Calu3 (cell line): Measurements from ENCODE around the gene ARMC2. TPM values are rescaled to one million over a fixed set of nuclear protein-coding genes. Genes with fewer than 3 reads are reported as not detected.

Experiments
- BruUV-seq: library from RNA; stranded (reverse); fragments of 400-500 nt; replicated peaks from 2 replicates; lab custom pipeline; 2021; lab: Mats Ljungman, UMichigan
- CTCF ChIA-PET: fragments of 300-600 bp; sonication (Branson Sonifier 250); formaldehyde crosslinking; loops from one replicate; lab custom pipeline; 2022; ENCODE audit warnings: antibody characterized with exemption; lab: Charles Lee
- DNase-seq: peaks from one replicate; pipeline ENCODE4 v3.0.0; 2022
- H3K27ac Mint-ChIP-seq: one replicate; pipeline ENCODE4 v1.8.0; 2022; ENCODE audit warnings: mixed read lengths; ENCODE audit not compliant: unreplicated experiment
- H3K27me3 Mint-ChIP-seq: one replicate; pipeline ENCODE4 v1.8.0; 2022; ENCODE audit warnings: mixed read lengths; ENCODE audit not compliant: unreplicated experiment
- H3K36me3 Mint-ChIP-seq: one replicate; pipeline ENCODE4 v1.8.0; 2022; ENCODE audit warnings: mild to moderate bottlenecking, moderate library complexity, mixed read lengths; ENCODE audit not compliant: insufficient read depth, unreplicated experiment
- H3K4me1 Mint-ChIP-seq: one replicate; pipeline ENCODE4 v1.8.0; 2022; ENCODE audit warnings: mild to moderate bottlenecking, low read depth, mixed read lengths; ENCODE audit not compliant: unreplicated experiment
- H3K4me3 Mint-ChIP-seq: one replicate; pipeline ENCODE4 v1.8.0; 2022; ENCODE audit warnings: mild to moderate bottlenecking, low read depth, moderate library complexity, mixed read lengths; ENCODE audit not compliant: unreplicated experiment
- H3K9me3 Mint-ChIP-seq: one replicate; pipeline ENCODE4 v1.8.0; 2022; ENCODE audit warnings: low read depth, mixed read lengths; ENCODE audit not compliant: unreplicated experiment
- CTCF ChIP-seq: fragments of 200-600 bp; IDR thresholded peaks from one replicate; pipeline ENCODE4 v1.8.0; 2022; ENCODE audit warnings: antibody characterized with exemption; ENCODE audit not compliant: unreplicated experiment
- intact Hi-C: fragments of 100-400 bp; cut with micrococcal nuclease; formaldehyde crosslinking; loops from one replicate; pipeline ENCODE4 v1.10.0; 2022; ENCODE audit not compliant: unreplicated experiment
- total RNA-seq: library from RNA; stranded (reverse); gene quantifications from 2 replicates; pipeline ENCODE4 v1.2.3, GENCODE V29; 2022

ARMC2 gene
- total RNA-seq, 1 experiment from 2014 or later: 7.1 TPM

- Mint-ChIP-seq H3K9me3 (no peaks in the 10 kb centered on the region), H3K4me1 (peaks cover 17% of the 10 kb centered on the region), H3K4me3 (no peak overlapping the region), H3K36me3 (no peaks in the 10 kb centered on the region), H3K27ac (peak overlapping the region; percentile 37), H3K27me3 (no peaks in the 10 kb centered on the region)
- intact Hi-C loops: no loop called here
- TF ChIP-seq CTCF: no peak
- no peak for DNase-seq
- no TSS peak for BruUV-seq
- CTCF ChIA-PET: interaction anchor here (0.6 to 0.8 kb wide), 2 partner anchors 19 to 60 kb away, joined by 3 to 4 read pairs; no protein-coding TSS in a partner anchor
Observed at GRCh38 chr6:108966251-108966650, 118.0 kb downstream of the ARMC2 start.

GRCh38 chr6:108966855-108967755 is 118.9 kb downstream of the ARMC2 start:
- peak overlapping the region; percentile 37 for H3K27ac Mint-ChIP-seq
- CTCF ChIA-PET: interaction anchor here (0.6 to 0.8 kb wide), 2 partner anchors 20 to 205 kb away, joined by 4 read pairs; no protein-coding TSS in a partner anchor
- no peak for TF ChIP-seq CTCF

GRCh38 chr6:108968325-108969316 is 120.4 kb downstream of the ARMC2 start:
- no TSS peak for BruUV-seq
- no peak for TF ChIP-seq CTCF
- Mint-ChIP-seq H3K4me3 (no peak overlapping the region), H3K27ac (no peak overlapping the region), H3K4me1 (peaks cover 17% of the 10 kb centered on the region), H3K9me3 (no peaks in the 10 kb centered on the region), H3K27me3 (no peaks in the 10 kb centered on the region), H3K36me3 (no peaks in the 10 kb centered on the region)
- CTCF ChIA-PET: interaction anchor here (0.6 to 0.7 kb wide), 2 partner anchors 171 to 206 kb away, joined by 3 to 4 read pairs; no protein-coding TSS in a partner anchor
- intact Hi-C loops: no loop called here
- no peak for DNase-seq

More at GRCh38 chr6:108966855-108967755, 118.9 kb downstream of the ARMC2 start:
- no TSS peak for BruUV-seq
- Mint-ChIP-seq H3K27me3 (no peaks in the 10 kb centered on the region), H3K9me3 (no peaks in the 10 kb centered on the region), H3K36me3 (no peaks in the 10 kb centered on the region), H3K4me3 (no peak overlapping the region), H3K4me1 (peaks cover 17% of the 10 kb centered on the region)
- intact Hi-C loops: no loop called here
- DNase-seq: peak; percentile 56

- TF ChIP-seq CTCF: no peak
- Mint-ChIP-seq H3K4me1 (peaks cover 17% of the 10 kb centered on the region), H3K27me3 (no peaks in the 10 kb centered on the region), H3K27ac (no peak overlapping the region), H3K36me3 (no peaks in the 10 kb centered on the region), H3K9me3 (no peaks in the 10 kb centered on the region), H3K4me3 (no peak overlapping the region)
- CTCF ChIA-PET: interaction anchor here (0.7 kb wide), 2 partner anchors 87 to 238 kb away, joined by 3 to 4 read pairs; no protein-coding TSS in a partner anchor
- no TSS peak for BruUV-seq
- no peak for DNase-seq
- intact Hi-C loops: no loop called here
Observed at GRCh38 chr6:108969776-108970175, 121.6 kb downstream of the ARMC2 start.
